Right hindlimb (tissue), 1 donor: ENCODE measurements around the gene HIVEP1.

Experiments used
- DNase-seq: peaks from one replicate; pipeline ENCODE4 v3.0.0-alpha.2; 2018

The HIVEP1 gene

DNA sequence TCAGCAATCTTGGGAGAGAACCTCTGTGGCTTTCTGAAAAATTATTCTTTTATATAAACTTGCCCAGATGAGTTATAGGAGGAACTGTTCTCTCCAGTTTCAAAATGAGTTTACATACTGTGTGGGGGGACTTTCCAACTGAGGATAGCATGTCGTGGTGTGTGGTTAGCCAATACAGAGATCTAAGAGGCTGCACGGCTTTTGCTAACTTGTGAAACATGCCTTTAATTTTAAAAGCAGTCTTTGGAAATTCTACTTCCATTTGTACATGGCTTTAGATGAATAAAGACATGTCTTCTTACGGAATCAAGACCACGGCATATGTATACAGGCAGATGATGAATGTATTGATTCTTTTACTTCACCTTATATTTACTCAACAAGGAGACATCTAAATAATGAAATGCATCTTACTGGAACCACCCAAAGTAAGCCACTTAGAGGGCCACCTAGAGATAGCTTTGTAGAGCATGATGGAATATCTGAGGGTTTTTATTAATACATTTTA is 39.8 kb downstream of the HIVEP1 start:
- no peak for DNase-seq

DNA sequence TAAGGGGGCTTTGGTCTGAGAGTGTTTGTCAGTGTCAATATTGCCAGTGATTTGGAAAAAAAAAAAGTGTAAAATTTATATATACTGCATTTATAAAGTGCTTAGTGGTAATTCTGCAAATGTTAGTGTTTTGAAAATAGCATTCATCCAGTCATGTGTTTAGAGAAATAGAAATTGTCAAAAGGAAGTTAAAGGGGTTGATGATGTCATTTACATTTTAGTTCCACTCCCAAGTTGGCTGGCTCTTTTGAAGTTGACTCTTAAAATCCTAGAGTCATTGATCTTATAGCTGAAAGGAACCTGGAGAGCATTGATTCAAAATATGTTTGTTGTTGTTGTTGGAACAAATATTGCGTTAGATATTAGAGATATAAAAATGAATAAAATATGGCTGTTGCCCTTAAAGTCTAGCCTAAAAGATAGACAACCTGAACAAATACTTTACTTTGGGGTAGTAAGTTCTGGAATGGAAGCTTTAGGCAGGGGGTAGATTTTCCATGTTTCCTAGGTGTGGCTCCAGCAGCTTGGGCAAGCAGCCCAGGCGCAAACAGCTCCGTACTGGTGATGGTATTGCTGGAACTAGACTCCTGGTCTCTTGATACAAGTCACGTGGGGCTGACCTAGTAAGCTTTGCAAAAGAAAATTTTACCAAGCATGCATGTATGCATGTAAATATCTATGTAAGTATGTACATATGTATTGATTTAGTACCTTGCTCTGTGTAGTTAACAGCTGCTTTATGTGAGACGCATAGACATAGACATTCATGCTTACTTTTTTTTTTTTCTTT is 46.3 kb downstream of the HIVEP1 start:
- no peak for DNase-seq

DNA sequence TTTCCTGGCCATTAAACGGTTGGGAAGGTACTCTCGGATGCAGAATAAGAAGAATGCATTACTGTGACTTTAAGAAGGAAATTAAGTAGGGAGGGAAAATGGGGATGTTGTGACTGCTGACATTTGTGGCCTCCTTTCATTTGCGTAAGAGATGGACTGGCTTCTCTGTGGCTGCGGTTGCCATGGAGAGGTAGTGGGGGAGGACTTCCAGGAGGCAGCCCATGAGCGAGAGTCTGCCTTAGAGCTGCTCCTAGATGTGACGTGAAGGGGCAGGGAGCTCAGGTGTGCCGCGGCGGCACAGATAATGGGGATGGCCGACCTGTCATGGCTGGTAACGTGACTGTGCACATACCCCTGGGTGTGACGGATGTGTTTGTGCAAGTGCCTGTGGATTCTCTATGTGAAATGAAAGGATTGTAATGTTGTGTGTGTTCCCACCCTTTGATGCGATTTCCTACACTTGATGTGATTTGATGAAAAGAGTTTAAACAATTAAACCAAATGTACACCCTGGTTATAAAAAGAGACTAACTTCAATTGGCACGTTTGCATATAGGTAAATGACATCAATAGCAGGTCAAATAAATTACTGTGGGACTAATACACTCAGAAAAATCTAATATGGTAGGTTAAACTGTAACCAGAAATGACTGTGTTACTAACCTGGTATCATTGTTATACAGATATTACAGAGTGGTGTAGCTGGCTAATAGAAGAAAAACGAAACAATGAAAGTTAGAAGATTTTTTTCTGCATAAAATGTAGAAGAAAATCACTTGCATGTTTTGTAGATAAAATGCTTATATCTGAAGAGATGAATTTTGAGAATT is 48.9 kb downstream of the HIVEP1 start:
- no peak for DNase-seq

DNA sequence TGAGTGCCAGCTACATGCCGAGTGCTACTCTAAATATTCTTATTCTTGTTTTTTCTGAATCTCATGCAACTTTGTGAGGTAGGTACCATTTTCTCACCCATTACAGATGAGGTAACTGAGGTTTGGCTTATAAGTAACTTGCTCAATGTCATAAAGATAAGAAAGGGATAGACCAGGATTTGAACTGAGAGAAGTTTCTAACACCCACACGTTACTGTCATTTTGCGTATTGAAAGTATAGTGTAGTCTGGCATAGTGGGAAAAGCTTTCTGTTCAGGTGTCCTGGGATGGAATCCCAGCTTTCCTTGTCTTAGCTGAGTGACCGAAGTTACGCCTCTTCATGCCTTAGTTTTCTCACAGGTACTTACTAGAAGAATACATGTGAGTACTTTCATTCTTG is 50.5 kb downstream of the HIVEP1 start:
- DNase-seq, result no peak

DNA sequence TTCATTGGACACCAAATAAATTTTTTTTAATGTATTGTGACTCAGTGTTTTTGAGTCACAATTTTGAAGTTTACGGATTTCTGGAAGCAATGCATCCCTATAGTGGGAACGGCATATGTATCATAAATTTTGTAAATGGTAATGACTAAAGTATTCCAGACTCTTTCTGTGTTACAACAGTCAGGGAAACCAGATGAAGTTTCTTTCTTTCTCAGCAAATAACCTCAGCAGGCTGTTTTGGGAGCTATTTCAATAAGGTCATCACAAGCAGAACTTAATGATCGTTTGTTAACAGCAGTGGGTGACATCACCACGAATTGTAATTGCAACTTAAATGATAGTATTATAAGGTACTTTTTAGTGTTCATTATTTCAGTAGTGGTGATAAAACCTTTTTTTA is 52.0 kb downstream of the HIVEP1 start:
- DNase-seq, result no peak

DNA sequence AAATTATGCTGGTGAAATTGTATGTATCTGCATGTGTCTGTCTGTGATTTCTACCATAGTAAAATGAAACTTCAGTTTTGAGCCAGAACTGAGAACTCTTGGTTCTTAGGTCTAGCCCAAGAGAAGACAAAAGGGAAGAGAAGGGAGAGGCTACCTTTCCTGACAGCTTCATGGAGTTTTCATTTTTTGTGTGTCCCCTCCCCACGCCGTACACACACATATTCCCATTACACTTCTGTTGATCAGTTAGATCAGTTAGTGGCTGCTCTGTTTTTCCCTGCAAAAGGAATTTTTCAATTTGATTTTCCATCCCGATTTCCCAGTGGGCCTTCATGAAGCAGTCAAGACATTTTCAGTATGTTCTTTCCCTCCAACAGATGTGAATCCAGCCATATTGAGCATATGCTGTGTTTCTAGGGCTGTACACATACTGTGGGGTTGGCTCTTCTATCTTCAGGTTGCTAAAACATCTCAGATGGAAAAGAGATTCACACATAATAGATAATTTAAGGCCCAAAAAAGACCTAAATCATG is 52.5 kb downstream of the HIVEP1 start:
- no peak for DNase-seq

DNA sequence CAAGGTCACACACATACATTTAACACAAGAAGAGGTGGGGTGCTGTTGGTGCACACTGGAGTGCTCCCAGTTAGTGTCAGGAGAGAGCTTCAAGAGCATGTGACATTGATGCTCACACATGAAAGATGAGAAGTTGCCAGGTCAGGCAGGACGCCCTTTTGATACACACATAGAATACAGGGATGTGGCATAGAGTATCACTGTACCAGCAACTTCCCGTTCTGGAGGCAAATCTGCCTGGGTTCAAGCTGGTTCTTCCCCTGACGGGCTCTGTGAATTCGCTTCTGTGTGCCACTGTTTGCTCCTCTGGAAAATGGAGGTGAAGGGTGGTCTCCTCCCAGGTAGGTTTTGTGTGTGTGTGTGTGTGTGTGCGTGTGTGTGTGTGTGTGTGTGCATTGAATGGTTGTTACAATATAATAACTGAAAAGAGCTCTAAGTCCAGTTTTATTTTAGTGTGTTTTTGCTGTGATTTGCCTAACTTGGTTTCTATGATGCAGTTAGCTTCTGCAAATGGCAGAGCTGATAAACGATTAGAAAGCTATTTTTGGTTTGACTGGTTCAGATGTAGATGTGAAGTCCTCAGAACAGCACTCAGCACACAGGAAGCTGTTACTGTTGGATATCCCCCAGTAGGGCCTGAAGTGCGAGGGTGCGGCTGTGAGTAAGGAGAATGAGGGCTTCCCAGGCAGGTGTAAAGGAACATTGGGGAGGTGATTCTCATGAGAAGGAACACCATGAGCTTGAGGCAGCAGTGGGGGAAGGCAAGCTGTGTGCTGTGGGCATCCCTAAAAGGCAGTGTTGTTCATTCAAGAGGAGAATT is 53.4 kb downstream of the HIVEP1 start:
- no peak for DNase-seq

DNA sequence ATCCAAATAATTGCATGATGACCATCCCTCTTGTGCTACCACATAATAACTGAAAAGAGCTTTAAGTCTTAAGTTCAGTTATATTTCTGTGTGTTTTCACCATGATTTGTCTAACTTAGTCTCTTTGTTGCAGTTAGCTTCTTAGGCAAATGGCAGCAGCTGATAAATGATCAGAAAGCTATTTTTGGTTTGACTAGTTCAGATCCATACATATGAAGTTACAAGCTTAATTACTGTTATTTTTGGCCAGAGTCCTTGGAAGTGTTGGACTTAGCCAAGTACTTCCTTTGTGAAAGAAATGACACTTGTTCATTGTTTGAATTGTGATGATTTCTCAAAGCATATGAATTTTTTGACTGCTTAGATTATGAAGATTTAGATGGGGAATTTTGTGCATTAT is 54.2 kb downstream of the HIVEP1 start:
- no peak for DNase-seq

DNA sequence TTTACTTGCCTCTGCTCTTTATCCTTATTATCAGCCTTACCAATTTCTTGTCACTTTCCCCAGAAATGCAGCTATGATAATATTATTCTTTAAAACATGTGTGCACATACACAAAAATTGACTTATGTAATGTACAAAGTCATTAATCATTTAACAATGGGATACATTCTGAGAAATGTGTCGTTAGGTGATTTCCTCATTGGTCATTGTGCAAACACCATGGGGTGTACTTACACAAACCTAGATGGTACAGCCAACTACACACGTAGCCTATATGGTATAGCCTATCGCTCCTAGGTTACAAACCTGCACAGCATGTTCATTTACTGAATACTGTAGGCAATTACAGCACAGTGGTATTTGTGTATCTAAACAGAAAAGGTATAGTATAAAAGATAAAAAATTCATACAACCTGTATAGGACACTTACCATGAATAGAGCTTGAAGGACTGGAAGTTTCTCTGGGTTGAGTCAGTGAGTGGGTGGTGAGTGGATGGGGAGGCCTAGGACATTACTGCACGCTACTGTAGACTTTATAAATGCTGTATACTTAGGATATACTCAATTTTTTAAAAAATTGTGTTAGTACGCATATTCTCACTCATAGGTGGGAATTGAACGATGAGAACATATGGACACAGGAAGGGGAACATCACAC is 56.9 kb downstream of the HIVEP1 start:
- no peak for DNase-seq

DNA sequence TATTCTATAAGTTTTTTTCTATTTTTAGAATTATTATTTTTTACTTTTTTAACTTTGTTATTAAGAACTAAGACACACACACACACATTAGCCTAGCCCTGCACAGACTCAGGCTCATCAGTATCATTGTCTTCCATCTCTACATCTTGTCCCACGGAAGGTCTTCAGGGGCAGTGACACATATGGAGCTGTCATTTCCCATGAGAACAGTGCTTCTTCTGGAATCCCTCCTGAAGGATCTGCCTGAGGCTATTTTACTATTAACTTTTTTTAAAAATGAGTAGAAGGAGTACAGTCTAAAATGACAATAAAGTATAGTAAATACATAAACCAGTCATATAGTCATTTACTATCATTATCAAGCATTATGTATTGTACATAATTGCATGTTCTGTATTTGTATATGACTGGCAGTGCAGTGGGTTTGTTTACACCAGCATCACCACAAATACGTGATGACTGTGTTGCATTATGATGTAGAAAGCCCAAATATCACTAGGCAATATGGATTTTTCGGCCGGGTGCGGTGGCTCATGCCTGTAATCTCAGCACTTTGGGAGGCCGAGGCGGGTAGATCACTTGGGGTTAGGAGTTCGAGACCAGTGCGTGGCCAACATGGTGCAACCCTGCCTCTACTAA is 57.9 kb downstream of the HIVEP1 start:
- DNase-seq, result no peak

DNA sequence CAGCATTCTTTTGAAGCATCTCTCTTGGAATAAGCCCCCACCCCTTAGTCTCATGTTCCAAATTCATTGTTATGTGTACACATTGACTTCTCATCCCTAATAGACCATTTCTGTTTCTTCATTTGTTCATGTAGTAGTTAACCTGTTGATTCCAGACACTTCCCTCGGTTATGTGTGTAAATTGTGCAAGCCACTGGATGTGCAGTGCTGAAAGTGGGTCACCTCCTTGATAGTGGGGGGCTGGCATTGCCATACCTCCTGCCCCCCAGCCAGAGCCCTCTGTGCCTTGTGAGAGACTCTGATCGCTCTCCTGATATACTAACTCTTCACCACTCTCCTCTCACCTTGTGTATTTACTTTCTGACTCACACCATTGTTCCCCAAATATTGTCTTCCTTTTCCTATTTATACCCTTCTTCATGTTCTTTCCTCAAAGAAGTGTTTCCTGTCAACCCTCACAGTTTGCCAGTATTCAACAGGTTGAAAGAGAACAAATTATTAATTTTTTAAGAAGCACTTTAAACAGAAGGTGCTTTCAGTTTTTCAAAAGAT is 59.0 kb downstream of the HIVEP1 start:
- DNase-seq, result no peak

DNA sequence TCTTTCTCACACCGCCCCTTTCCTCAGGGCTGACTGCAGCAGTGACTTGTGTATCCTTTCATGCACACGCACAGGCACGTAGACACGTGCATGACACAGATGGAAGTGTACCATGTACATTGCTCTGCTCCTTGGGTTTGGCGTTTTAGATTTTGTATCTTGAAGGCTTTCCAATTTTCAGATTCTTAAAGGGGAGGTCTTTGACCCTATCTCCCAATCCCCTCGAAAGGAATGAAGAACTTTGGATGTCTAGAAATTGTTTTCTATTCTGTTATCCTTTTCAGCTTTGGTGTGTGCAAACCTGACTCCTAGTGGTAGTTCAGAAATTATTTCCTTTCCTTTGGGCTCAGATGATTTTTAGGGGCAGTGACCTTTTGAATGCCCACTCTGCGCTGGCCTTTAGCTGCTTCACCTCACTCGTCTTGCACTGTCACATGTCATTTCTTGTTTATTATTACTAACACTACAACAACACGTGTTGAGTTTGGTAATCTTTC is 63.0 kb downstream of the HIVEP1 start:
- DNase-seq, result no peak

DNA sequence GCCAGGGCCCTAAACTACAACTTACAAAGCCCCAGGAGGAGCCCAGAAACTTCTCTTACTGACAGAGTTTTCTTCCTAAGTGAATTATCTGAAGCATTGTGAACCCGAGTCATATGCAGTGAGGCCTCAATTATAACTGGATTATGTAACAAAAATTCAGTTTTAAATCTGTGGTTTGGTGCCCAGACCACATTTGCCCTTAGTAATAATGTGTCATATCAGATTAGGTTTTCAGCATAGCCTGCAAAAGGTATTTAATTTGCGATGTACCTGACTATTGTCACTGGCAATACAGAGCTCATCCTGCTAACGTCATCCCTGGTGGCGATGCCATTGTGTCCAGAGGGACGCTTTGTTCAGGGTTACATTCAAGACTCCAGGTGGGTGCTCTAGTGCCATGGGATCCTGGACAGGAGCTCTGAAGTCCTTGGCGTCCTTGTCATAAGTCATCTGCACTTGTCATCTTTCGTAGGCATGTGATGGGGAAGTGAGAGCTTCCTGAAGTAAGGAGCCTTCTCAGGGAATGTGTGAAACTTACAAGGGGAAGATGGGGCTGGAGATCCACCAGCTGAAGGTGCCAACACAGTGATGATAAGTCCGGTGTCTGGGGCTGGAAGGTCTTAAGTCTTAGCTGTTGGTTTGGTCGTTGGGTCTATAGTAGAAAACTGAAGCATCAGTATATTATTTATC is 65.1 kb downstream of the HIVEP1 start:
- no peak for DNase-seq

DNA sequence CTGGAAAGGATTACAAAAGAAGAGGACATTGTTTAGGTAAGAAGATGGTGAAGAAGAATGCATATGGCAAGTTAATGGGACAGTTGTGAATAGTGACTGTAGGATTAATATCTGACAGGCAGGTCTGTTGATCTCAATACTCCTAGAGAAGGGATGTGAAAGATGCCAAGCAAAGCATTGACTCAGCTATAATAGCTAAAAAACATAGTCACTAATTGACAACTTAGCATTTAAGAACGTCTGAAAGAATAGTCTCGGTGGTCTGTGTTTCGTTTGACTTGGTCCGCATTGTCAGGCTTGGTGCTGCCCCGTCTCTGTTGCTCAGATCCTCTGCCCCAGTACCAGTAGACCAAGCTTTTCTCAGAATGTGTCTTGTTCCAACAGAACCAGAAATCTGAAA is 65.9 kb downstream of the HIVEP1 start:
- no peak for DNase-seq

DNA sequence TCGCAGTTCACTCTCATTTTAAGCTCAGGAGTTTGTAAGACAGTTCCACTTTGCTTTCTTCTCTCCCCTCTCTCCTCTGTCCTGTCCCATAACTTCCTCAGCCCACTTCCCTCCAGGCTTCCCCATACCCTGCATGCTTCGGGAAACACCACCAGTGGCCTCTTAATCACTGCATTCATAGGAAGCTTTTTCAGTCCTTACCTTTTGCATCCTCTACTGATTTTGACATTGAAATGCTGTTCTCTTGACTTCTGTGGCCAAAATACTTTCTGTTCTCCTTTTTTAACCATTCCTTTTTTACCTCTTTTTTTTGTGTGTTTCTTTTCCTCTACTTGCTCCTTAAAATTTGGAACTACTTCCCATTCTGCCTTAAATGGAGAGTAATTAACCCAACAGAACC is 69.7 kb downstream of the HIVEP1 start:
- DNase-seq, result no peak

DNA sequence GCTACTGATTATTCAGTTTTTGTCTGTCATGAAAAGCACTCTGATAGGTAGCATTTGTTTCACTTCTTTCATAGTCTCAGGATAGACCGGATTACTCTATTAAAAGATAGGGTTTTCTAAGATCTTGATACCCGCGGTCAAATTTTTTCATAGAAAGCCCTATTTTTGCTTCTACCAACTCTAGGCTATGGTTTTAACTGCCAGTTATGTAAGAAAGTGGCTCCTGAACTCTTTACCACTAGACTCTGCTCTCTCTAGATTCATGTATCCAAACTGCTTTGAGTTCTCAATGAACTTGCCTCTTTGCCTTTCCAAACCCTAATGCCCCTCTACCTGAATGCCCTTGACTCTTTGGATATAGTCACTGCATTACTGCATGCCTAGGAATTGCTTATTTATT is 70.3 kb downstream of the HIVEP1 start:
- no peak for DNase-seq

DNA sequence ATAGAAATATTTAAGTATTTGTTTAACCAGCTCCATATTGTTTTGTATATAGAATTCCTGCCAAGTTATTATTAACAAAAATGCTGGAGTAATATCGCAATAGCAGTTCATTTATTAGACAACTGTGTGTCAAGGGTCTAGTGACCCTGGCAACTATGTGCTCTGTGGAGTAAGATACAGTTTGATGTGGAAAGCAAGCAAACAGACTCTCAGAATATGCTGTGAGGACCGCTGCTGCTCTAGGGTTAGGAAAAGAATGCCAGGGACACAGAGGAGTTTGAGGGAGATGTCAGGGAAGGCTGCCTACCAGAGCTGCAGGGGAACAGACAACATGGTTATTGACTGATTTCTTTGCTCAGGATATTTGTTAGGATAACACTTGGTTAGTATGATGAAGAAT is 71.2 kb downstream of the HIVEP1 start:
- DNase-seq, result no peak

DNA sequence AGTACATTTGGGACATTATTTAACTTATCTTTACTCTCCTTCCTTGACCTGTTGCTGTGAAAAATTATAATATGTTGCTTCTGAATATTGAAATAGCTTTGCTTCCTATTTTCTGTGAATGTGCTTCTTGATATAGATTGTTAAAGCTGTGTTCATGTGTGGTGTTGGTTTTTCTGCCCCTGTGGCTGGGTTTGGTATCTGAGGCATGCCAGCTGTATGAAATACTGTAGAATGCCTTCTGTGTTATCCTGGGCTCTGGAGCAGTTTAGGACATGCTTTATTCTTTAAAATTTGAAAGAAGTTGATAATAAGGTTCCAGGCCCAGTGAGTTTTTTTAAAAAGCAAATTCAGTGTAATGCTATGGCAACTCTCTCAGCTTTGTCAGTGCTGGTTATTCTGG is 71.7 kb downstream of the HIVEP1 start:
- no peak for DNase-seq

DNA sequence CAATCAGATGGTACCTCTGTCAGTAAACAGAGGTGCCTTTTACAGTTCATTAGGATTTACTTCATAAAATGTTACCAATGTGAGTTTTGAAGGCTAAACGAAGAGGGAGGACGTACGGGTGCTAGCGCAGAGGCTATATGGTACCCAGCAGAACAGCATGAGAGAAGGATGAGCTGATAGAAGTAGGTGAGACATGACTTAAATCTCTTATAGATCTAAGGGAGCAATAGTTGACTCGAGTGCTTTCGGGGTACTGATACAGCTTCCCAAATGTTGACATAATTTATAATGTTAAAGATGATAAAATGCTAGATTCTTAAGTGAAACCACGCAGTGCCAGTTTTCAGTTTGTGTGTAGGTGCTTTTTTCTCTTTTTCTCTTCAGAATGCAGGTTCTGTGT is 72.6 kb downstream of the HIVEP1 start:
- DNase-seq, result no peak

DNA sequence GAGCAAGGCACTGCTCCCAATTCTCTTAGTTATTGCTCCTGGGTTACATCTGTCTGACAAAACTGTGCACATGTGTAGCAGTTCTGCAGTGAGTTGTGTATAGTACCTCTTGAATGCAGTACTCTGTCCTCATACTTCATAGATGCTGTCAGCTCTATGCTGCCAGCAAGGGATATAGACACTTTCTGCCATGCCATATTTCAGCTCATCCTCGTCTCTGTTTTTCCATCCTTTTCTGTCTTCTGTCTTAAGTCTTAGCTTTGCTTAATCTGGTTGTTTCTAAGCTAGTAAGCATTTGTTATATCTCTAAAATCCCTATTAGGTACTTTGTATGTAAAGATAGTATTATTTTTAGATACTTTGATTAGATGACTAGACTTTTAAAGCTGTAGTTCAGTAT is 76.4 kb downstream of the HIVEP1 start:
- DNase-seq, result no peak

DNA sequence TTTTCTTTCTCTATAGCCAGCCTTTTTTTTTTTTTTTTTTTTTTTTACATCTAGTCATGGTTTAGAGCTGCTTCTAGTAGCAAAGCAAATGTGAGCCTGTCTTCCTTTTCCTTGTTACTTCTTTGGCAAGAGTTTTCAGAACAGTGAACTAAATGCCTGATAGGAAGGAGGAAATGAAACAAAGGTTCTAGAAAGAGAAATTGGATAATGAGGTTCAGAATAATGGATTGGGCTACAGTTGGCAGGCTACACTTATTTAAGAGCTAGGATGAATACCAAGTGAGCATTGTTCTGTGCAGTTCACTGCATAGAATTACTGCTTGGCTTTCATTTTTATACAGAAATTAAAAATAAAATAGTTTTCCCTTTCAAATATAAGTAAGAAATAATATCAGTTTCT is 78.6 kb downstream of the HIVEP1 start:
- DNase-seq, result no peak
